Gastroesophageal sphincter (tissue), 3 donors: ENCODE results near the gene C14orf132.

ENCODE experiments used
- CTCF ChIP-seq, 4 experiments: fragments of 200-600 bp in 2 of 4; fragments of 450-650 bp in 2 of 4; sonication (generic) in 1 of 4; IDR thresholded peaks; one replicate each; pipeline ENCODE4 v1.5.1; 2017 to 2019; ENCODE audit warnings: antibody characterized with exemption in 4 of 4, mild to moderate bottlenecking in 2 of 4, moderate library complexity in 2 of 4
- POLR2A ChIP-seq, 2 donors: fragments of 450-650 bp; IDR thresholded peaks; one replicate each; pipeline ENCODE4 v1.6.1; 2017; ENCODE audit warnings: antibody characterized with exemption in 2 of 2, mild to moderate bottlenecking in 2 of 2, moderate library complexity in 1 of 2

- TF ChIP-seq POLR2A (IDR thresholded peaks at IDR 0.05): no peak
- TF ChIP-seq CTCF (IDR thresholded peaks at IDR 0.05): no peak
Measured at GRCh38 chr14:96089401-96089800, 50.2 kb downstream of the C14orf132 start.
